ENCODE data around the gene CCN5.

The CCN5 gene

DNA sequence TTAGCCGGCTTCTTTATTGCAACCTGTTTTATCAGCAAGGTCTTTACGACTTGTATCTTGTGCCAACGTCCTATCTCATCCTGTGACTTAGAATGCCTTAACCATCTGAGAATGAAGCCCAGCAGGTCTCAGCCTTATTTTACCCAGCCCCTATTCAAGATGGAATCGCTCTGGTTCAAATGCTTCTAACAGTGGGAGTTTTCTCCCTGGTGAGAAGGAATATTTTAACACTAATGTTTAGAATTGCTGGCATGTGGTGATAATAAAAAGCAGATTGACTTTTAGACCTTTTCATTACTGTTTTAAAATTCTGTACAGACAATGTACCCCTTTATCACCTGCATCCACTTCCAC, 20.6 kb downstream of the CCN5 start:
- DNase-seq (ENCODE audit: low read depth in 4 of 4, low spot score in 1 of 4) = no peak

DNA sequence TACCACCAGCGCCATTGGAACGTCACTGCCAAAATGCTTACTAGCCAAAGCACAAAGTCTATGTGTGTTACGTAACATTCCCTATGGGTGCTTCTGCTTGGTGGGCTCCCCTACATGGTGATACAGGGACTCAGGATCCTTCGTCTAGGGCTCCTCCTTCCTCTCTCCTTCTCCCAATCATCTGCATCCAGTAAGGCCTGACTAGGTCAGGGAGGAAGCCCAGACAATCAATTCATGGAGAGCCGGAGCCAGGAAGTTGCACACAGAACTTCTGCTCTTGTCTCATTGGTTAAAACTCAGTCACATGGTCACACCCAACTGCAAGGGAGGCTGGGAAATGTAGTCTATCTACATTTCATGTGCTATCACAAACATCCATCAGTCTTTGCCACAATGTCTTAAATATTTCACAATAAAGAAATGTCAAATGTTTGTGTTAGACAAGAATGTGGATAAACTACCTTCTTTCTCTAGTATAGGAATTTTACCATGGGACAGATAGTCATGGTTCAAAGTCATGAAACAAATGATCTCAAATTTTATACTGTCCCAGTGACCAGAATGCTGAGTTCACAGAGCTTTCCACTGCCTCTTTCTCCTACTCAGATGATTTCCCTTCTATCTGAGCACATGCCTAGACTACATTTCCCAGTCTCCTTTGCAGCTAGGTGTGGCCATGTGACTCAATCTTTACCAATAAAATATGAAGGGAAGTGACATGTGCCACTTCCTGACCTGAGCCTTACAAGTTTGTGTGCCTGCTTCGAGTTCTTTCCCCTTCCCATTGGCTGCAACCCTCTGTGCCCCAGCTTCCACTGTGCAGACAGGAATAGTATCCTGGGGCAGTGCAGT, 21.2 kb downstream of the CCN5 start:
- no peak for DNase-seq (ENCODE audit: low read depth in 4 of 4, low spot score in 1 of 4)

DNA sequence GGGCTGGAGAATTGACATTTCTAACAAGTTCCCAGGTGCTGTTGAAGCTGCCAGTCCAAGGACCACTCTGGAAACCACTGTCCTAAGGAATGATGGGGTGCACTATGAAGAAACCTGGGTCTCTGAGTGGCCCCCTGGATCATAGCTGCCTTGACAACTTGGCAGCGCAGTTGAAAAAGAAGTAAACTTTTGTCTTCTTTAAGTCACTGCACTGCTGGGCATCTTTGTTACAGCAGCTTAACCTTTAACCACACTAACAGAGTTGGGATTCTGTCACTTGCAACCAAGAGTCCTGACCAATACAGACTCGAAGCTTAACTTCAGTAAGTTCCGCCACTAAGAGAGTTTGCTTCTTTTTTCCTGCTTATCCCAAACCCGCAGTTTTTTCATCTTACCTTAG, 21.9 kb downstream of the CCN5 start:
- no peak for DNase-seq (ENCODE audit: low read depth in 4 of 4, low spot score in 1 of 4)

DNA sequence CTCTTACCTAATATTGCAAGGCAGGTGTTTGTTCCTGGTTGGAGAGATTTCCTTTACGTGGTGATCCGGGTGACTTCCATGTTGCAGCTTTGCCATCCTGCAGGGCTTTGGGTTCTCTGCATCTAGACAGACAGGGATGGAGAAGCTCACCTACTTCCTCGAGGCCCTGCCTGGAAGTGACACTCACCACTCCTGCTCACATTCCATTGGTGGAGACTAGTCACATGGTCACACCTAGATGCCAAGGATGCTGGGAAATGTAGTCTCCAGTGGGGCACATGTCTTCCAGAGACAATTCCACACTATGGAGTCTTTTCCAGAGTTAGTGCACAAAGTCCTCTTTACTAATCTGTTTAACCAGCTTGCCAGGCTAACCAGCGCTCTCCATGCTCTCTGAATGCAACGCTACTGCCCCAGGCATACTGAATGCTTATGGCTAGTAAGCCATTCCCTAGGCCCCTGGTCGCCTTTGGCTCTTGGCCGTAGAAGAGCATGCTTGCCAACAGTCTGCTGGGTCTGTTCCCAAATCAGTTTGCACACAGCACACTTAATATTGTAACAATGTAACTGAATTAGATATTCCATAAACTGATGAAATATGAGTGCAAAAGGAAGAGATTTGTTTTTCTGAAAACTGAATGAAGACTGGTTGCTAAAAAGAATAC, 23.8 kb downstream of the CCN5 start:
- no peak for DNase-seq (ENCODE audit: low read depth in 4 of 4, low spot score in 1 of 4)

DNA sequence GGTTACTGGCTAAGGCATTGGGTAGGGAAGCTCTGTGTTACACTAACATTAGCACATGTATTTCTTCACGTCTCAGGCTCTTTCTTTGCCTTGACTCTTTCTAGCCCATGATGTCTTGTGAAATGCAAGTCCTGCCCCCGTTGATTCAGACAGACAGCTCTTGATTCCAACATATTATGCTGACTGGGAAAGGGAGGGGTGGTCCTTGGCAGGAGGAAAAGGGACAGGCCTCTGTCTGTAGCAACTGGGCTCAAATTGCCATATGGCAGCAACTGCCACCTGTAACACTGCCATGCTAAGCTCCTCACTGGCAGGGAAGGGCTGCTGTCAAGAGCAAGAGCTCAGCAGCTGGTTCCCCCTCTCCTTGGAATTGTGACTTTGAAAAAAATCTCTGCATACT, 24.8 kb downstream of the CCN5 start:
- DNase-seq (ENCODE audit: low read depth in 4 of 4, low spot score in 1 of 4) = no peak

DNA sequence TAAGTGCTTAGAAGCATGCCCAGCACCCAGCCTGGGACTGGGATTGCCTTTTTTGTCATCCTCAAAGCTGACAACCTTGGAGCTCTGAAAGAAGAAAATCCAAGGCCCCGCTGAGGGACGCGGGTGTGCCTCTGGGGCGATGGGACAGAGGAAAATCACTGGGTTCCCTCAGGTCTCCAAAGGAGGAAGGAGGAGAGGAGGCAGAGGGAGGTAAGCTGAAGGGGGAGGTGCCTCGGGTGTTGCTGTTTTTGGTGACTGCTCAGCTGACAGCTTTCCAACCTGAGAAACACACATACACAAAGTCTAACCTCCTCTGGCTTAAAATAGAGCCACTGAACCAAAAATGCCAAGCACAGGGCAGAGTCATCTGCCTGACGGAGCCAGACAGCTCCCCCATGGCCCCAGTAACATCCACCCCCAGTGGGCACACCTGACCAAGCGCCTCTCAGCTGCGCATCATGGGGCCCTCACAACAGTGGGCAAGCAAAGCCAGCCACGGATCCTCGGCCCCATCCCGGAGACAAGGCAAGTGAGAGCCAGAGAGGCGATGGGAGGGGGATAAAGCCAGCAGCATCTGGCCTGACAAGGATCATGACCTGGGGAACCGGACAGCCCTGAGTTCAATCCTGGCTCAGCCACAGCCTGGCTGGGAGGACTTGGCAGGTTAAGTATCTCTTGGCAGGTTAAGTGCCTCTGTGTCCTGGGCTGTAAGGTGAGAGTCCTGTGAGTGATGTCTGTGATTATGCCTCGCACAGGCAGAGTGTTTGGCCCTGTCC, 27.3 kb downstream of the CCN5 start:
- DNase-seq (ENCODE audit: low read depth in 4 of 4, low spot score in 1 of 4) = no peak

DNA sequence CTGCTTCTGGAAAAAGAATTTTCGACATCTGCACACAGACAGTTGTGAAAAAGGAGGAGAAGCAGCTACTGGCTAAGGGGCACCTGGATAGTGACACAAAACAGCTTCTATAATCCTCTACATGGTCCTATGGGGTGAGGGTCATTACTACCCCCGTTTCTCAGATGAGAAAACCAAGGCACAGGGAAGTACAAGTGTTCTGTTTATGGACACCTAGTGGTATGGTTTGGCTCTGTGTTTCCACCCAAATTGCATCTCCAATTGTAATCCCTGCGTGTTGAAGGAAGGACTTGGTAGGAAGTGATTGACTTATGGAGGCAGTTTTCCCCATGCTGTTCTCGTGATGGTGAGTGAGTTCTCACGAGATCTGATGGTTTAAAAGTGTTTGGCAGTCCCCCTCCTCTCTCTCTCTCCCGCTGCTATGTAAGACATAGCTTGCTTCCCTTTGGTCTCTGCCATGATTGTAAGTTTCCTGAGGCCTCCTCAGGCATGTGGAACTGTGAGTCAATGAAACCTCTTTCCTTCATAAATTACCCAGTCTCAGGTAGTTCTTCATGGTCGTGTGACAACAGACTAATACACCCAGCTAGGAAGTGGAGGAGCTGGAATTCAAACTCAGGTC, 28.0 kb downstream of the CCN5 start:
- no peak for DNase-seq (ENCODE audit: low read depth in 4 of 4, low spot score in 1 of 4)

DNA sequence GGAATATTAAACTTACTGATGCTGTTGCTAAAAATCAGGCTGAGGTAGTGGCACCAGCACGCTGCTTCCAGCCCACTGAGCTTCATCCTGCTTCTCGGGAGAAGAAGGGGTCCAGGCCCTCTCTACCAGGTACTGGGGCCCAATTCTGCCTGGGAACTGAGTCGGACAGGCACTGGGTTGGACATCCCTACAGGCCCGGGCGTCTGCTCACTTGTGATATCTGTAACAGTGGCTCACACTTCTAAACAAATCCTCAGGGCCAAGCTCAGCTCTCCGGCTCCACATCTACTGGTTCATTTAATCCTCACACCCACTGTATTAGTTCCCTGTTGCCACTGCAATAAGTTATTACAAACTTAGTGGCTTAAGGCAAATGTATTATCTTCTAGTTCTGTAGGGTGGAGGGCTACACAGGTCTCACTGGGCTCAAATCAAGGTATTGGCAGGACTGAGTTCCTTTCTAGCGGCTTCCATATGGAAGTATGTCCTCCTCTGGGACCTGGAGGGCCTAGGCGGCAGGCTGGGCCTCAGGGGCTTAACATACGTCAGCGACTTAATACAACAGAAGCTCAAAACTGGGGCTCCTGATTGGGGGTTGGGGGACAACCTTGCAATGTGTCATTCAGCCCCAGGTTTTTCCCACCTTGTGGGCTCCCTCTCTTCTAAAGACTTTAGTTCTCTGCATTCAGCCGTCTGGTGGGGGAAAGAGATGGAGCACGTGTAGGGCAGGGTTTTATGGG, 28.9 kb downstream of the CCN5 start:
- no peak for DNase-seq (ENCODE audit: low read depth in 4 of 4, low spot score in 1 of 4)

DNA sequence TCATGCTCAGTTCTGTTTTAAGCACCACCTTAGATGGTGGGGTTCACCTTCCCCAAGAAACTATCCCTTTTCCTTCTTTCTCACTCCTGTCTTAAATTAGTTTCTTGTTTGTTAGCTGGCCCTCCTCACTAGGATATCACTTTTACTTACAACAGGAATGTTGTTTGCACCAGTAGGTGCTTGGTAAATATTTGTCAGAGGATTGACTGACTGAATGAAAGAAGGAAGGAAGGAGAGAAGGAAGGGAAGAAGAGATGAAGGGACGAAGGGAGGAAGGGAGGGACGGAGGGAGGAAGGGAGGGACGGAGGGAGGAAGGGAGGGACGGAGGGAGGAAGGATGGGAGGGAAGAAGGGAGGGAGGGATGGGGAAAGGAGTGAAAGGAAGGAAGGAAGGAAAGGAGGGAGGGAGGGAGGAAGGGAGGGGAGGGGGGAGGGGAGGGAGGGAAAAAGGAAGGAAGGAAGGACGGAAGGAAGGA, 30.0 kb downstream of the CCN5 start:
- DNase-seq (ENCODE audit: low read depth in 4 of 4, low spot score in 1 of 4) = no peak

DNA sequence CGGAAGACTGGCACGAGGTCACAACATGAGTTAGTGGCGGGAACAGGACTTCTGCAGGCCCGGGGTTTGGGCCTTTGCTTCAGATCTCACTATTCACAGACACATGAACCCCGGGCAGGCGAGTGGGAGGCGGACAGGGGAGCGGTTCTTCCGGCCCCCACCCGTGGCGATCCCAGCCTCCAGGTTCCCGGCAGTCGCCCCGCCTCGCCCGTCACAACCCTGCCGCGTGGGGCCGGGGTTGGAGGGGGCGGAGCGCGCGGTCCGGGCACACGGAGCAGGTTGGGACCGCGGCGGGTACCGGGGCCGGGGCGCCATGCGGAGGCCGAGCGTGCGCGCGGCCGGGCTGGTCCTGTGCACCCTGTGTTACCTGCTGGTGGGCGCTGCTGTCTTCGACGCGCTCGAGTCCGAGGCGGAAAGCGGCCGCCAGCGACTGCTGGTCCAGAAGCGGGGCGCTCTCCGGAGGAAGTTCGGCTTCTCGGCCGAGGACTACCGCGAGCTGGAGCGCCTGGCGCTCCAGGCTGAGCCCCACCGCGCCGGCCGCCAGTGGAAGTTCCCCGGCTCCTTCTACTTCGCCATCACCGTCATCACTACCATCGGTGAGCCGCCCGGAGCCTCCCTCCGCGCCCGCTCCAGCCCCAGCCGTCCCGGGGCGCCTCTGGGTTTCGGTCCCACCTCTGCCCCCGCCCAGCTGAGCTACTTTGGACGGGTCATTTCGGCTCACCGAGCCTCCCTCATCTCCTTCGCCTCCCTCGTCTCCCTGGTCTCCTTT, 30.6 kb downstream of the CCN5 start, which contains the start of gene KCNK15:
TSS of gene KCNK15 (plus strand) at position 268 of the 769 bp plus-strand sequence. CDS start at position 314, 46 bp downstream.
- peak in 2 of 4 experiments; percentile 31 to 37 for DNase-seq (ENCODE audit: low read depth in 4 of 4, low spot score in 1 of 4)

DNA sequence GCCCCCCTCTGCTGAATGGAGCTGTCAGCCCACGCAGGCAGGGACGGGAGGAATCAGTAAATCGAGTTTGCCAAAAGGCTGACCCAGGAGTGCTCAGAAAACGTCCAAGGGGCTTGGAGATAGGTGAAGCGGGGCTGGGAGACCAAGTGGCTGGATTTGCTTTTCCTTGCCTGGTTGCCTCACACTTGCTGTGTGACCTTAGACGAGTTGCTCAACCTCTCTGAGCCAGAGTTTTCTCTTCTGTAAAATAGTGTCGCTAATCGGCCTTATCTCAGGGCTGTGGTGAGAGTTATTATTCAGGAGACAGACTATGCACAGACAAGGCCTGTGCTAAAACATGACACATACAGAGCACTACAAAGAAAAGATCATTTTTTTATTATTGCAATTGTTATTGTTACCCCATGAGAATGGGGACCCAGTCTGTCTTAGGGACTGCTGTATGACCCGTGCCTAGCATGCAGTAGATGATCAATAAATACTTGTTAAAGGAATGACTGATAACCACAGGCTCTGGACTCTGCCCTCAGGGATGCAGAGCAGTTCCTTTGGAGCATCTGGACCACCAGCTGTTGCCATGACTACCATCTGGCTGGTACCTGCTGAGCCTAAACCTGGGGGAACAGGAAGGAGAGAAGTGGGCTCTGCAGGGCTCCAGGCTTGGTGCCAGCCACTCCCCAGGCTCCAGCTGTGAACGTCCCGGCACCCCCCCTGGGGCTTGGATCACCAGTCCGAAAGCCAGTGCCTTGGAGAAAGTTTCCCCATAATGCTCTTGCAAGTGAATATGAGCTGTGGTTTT, 31.4 kb downstream of the CCN5 start:
- DNase-seq (ENCODE audit: low read depth in 4 of 4, low spot score in 1 of 4) = no peak

DNA sequence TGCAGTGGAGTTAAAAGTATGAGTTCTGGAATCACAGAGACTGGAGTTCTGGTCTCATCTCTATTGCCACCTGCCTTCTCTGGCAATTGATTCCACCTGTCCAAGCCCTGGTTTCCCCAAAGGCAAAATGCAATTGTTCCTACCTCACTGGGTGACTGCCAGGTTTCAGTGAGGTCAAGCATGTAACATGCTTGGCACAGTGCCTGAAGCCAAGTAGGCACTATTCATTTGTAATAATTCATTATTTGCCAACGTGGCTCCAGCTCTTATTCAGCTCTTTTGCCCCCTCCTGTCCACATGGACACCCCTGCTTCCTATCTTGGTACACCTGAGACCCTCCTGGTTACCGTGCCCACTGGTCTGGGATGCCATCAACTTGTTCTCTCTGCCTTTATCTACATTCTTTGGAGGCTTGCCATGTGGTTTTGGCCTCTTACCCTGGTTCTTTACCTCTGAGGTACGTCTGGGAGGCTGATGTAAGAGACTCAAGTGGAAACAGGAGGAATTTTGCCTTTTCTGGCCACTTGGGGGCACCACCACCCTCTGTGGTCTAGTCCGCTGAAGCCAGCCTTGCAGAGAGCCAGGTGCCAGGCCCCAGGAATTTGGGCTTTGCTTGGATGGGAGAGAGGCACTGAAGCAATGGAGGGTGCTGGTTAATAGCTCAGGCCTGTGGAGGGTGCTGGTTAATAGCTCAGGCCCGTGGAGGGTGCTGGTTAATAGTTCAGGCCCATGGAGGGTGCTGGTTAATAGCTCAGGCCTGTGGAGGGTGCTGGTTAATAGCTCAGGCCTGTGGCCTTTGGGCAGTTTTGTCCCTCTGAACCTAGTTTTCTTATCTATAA, 32.2 kb downstream of the CCN5 start:
- peak in 3 of 4 experiments; percentile 30 to 68 (median 44) for DNase-seq (ENCODE audit: low read depth in 4 of 4, low spot score in 1 of 4)

DNA sequence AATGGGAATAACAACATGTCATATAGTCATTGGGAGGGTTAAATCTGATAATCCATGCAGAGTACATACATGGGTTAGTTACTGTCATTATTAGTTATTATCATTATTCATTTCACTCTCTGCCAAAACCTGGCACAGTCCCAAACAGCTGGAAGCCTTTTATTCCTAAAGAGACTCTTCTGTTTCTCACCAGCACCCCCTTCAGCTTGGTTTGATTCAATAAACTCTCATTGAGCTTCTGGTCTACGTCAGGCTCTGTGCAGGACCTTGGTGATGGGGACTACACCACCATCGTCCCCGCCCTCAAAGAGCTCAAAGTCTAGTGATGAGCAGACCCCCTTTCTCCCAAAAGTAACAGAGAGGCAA, 32.8 kb downstream of the CCN5 start:
- DNase-seq (ENCODE audit: low read depth in 4 of 4, low spot score in 1 of 4) = no peak

DNA sequence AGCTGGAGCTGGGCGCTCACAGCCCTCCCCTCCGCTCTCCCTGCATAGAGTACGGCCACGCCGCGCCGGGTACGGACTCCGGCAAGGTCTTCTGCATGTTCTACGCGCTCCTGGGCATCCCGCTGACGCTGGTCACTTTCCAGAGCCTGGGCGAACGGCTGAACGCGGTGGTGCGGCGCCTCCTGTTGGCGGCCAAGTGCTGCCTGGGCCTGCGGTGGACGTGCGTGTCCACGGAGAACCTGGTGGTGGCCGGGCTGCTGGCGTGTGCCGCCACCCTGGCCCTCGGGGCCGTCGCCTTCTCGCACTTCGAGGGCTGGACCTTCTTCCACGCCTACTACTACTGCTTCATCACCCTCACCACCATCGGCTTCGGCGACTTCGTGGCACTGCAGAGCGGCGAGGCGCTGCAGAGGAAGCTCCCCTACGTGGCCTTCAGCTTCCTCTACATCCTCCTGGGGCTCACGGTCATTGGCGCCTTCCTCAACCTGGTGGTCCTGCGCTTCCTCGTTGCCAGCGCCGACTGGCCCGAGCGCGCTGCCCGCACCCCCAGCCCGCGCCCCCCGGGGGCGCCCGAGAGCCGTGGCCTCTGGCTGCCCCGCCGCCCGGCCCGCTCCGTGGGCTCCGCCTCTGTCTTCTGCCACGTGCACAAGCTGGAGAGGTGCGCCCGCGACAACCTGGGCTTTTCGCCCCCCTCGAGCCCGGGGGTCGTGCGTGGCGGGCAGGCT, 35.1 kb downstream of the CCN5 start:
- DNase-seq (ENCODE audit: low read depth in 4 of 4, low spot score in 1 of 4) = no peak

DNA sequence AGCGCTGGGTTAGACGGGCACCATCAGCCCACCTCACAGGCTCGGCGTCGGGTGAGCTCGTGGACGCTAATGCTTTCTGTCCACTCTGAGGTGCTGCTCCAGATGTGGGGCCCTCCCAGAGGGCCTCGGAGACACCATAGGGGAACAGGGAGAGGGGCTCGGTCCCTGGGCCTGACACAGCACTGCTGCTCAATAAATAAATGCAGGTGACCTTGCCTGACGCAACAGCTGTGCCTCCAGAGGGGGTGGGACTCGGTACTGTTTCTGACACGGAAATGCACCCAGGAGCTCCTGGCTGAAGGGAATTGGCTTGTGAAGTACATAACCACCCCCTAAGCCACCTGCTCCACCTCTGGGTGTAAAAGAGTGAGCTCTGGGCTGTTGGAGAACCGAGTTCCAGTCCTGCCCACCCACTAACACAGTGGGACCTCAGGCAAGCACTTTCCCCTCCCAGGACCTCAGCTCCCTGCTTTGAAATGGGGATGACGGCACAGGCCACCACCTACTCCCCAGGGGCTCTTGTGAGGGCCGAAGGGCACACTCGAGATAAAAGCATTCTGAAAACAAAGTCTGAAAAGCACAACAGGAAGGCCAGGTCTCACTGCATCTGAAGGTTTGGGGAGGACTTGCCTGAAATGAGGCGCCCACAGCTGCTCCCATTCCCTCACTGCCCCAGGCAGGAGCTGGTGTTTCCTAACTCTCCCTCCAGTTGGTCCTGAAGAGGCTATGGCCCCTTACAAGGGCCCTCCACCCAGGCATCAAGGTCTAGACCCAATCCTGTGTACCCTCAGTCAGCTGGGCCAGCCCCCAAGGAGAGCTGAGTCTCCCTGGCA, 37.1 kb downstream of the CCN5 start:
- DNase-seq (ENCODE audit: low read depth in 4 of 4, low spot score in 1 of 4) = no peak

DNA sequence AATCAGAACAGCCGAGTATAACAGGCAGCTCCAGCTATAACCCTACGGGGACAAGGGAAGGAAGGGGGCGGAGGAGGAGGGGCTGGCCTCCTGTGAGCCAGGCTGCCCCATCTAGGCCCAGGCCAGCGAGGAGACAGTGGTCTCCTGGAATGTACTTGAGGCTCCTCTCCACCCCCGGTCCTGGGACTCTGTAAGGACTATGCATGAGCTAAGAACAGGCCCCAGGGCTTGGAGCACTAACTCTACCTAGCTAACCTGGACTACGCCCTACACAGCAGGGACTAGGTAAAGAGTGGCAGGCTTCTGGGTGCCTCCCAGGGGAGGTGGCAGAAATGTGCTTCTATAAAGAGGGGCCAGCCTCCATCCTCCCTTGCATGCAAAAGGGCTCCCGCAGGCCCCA, 39.4 kb downstream of the CCN5 start:
- DNase-seq (ENCODE audit: low read depth in 4 of 4, low spot score in 1 of 4) = no peak

All from stimulated activated CD4-positive, alpha-beta T cell treated with anti-CD3 and anti-CD28 coated beads, Interleukin-1b, Interleukin-23, amount 100 ng/mL, for 24 hours (primary cell).